ENCODE data around the gene ADAM8.

- TF ChIP-seq, protein P1, sequence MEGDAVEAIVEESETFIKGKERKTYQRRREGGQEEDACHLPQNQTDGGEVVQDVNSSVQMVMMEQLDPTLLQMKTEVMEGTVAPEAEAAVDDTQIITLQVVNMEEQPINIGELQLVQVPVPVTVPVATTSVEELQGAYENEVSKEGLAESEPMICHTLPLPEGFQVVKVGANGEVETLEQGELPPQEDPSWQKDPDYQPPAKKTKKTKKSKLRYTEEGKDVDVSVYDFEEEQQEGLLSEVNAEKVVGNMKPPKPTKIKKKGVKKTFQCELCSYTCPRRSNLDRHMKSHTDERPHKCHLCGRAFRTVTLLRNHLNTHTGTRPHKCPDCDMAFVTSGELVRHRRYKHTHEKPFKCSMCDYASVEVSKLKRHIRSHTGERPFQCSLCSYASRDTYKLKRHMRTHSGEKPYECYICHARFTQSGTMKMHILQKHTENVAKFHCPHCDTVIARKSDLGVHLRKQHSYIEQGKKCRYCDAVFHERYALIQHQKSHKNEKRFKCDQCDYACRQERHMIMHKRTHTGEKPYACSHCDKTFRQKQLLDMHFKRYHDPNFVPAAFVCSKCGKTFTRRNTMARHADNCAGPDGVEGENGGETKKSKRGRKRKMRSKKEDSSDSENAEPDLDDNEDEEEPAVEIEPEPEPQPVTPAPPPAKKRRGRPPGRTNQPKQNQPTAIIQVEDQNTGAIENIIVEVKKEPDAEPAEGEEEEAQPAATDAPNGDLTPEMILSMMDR (IDR thresholded peaks at IDR 0.05) = no peak
- TF ChIP-seq POLR2A (IDR thresholded peaks at IDR 0.05) = no peak
These were observed 5.8 kb downstream of the ADAM8 start for GRCh38 chr10:133270773-133271297.
